Measurements from ENCODE around the gene CHCHD3.

CHCHD3 gene

DNA sequence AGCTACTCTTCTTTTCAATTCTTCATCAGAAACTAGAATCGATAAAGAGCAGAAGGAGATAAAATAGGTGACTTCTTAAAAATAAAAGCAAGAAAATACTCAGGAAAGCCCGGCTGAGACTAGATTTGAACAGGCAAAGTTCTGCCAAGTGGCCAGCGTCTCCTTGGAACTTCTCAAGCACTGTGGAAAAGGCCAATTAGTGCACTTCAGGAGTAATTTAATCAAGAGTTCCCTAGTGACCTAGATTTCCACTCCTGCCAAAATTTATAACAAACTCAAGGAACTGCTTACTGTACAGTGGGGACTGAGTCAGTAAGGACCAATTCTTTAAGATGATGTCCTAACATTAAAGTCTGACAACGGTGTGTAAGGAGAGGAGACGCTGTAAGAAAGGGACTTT is 57.3 kb downstream of the CHCHD3 start:
- CTCF ChIA-PET: interaction anchor here (0.8 to 1.3 kb wide), 2 partner anchors 17 to 351 kb away, joined by 3 read pairs; no protein-coding TSS in a partner anchor

DNA sequence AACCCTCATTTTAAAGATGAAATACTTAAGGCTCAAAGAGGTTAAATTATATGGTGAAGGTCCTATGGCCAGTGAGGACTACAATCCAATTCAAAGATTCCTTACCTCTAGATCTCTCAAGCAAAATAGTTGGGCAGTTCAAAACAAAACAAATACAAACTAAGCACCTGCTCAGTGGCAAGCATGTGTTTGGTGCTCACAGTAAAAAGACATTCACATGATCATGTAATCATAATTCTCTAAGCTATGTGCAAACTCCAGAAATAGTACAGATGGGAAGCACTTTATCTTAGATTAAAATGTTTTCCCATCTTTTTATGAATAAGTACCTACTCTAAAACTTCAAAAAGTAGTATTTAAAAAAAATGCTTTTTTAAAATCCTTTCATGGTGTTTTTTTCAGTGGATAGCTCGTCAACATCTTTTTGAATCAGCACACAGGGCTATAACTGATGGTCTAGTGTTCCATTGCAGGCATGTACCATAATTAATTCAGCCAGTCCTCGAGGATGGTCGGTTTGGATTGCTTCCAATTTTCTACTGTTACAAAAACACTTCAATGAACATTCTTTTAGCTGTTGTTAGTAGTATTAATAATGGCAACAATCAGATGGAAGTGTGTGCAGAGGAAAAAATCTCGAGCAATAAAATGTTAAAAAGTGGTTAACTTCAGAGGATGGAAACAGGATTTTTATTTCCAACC is 58.4 kb downstream of the CHCHD3 start:
- ChIA-PET CTCF (interaction anchor here (0.9 kb wide), 1 partner anchor 9 kb away, joined by 3 read pairs; no protein-coding TSS in a partner anchor), POLR2A (no interaction called here)
- Histone ChIP-seq H3K9me3 (ENCODE audit: control extremely low read depth in 1 of 5, control insufficient read depth in 4 of 5, insufficient read depth in 2 of 5, low read depth in 1 of 5, low read length in 4 of 5) (peaks cover 0 to 6% (median 2%) of the 10 kb centered on the region in 5 experiments), H3K4me3 (ENCODE audit: control insufficient read depth in 1 of 7, extremely low read depth in 1 of 7, insufficient read depth in 4 of 7, low read depth in 2 of 7, low read length in 6 of 7) (no peak overlapping the region), H3K4me1 (ENCODE audit: control extremely low read depth in 1 of 4, control insufficient read depth in 4 of 4, insufficient read depth in 4 of 4, low read length in 3 of 4) (no peaks in the 10 kb centered on the region), H3K27me3 (replicated peaks in 2 of 5; ENCODE audit: control insufficient read depth in 4 of 5, insufficient read depth in 5 of 5, low read length in 4 of 5) (no peaks in the 10 kb centered on the region), H3K36me3 (ENCODE audit: control insufficient read depth in 4 of 4, insufficient read depth in 4 of 4, low read length in 3 of 4) (peaks cover 2 to 18% (median 9%) of the 10 kb centered on the region in 4 experiments), H3K27ac (ENCODE audit: insufficient read depth in 1 of 2, low read depth in 1 of 2, low read length in 2 of 2, poor library complexity in 1 of 2, severe bottlenecking in 2 of 2) (no peak overlapping the region)
- WGBS (ENCODE audit: insufficient coverage): no CpG with 5 or more reads among the region's 4 CpGs
- no peak for DNase-seq

More for the DNA sequence above, 57.3 kb downstream of the CHCHD3 start:
- Histone ChIP-seq H3K27ac (ENCODE audit: insufficient read depth in 1 of 2, low read depth in 1 of 2, low read length in 2 of 2, poor library complexity in 1 of 2, severe bottlenecking in 2 of 2) (no peak overlapping the region), H3K4me1 (ENCODE audit: control extremely low read depth in 1 of 4, control insufficient read depth in 4 of 4, insufficient read depth in 4 of 4, low read length in 3 of 4) (peaks cover 0 to 2% (median 0%) of the 10 kb centered on the region in 4 experiments), H3K36me3 (ENCODE audit: control insufficient read depth in 4 of 4, insufficient read depth in 4 of 4, low read length in 3 of 4) (peaks cover 2 to 21% (median 9%) of the 10 kb centered on the region in 4 experiments), H3K9me3 (ENCODE audit: control extremely low read depth in 1 of 5, control insufficient read depth in 4 of 5, insufficient read depth in 2 of 5, low read depth in 1 of 5, low read length in 4 of 5) (peaks cover 0 to 6% (median 2%) of the 10 kb centered on the region in 5 experiments), H3K4me3 (ENCODE audit: control insufficient read depth in 1 of 7, extremely low read depth in 1 of 7, insufficient read depth in 4 of 7, low read depth in 2 of 7, low read length in 6 of 7) (no peak overlapping the region), H3K27me3 (replicated peaks in 2 of 5; ENCODE audit: control insufficient read depth in 4 of 5, insufficient read depth in 5 of 5, low read length in 4 of 5) (no peaks in the 10 kb centered on the region)
- WGBS (ENCODE audit: insufficient coverage): 90% methylated on average over 3 of the region's 5 CpGs
- POLR2A ChIA-PET: no interaction called here
- no peak for DNase-seq

DNA sequence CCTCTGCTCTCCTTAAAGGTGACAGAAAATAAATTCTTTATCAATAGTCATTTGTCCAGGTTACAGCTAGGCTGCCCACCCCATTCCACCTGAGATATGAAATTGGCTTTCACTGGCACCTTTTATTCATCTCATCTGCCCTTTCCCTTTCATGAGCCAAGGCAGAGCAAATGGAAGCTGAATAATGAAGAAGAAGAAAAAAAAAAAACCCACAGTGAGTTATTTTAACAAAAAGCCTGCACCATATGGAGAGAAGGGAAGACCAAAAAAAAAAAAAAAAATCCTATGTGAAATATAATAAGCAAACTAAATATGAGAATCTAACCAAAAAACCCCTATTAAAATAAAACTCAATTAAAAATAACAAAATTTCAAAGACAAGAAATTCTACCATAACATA is 59.2 kb downstream of the CHCHD3 start:
- Histone ChIP-seq H3K27me3 (replicated peaks in 2 of 5; ENCODE audit: control insufficient read depth in 4 of 5, insufficient read depth in 5 of 5, low read length in 4 of 5) (no peaks in the 10 kb centered on the region), H3K9me3 (ENCODE audit: control extremely low read depth in 1 of 5, control insufficient read depth in 4 of 5, insufficient read depth in 2 of 5, low read depth in 1 of 5, low read length in 4 of 5) (peaks cover 0 to 6% (median 2%) of the 10 kb centered on the region in 5 experiments), H3K27ac (ENCODE audit: insufficient read depth in 1 of 2, low read depth in 1 of 2, low read length in 2 of 2, poor library complexity in 1 of 2, severe bottlenecking in 2 of 2) (no peak overlapping the region), H3K4me1 (ENCODE audit: control extremely low read depth in 1 of 4, control insufficient read depth in 4 of 4, insufficient read depth in 4 of 4, low read length in 3 of 4) (no peaks in the 10 kb centered on the region), H3K36me3 (ENCODE audit: control insufficient read depth in 4 of 4, insufficient read depth in 4 of 4, low read length in 3 of 4) (peaks cover 0 to 18% (median 9%) of the 10 kb centered on the region in 4 experiments), H3K4me3 (ENCODE audit: control insufficient read depth in 1 of 7, extremely low read depth in 1 of 7, insufficient read depth in 4 of 7, low read depth in 2 of 7, low read length in 6 of 7) (no peak overlapping the region)
- DNase-seq: no peak
- ChIA-PET POLR2A (no interaction called here), CTCF (no interaction called here)

DNA sequence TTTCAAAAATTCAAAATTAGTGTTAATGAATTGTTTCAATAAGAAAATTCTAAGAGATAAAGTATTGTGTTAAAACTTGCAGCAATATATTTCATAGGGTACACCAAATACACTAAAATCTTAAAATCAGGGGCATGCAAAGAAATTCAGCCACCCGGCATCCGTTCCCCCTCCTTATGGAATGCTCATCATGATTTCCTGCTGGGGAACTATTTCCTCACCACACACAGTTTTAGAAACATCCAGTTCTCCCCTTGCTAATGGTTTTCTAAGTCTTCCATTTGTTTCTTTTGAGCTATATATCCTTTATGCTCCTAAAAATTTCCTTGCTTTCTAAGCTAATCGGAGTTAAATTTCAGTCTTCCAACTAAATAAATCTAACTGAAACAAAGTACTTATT is 60.7 kb downstream of the CHCHD3 start:
- no peak overlapping the region for H3K4me3 ChIP-seq (ENCODE audit: control insufficient read depth in 1 of 7, extremely low read depth in 1 of 7, insufficient read depth in 4 of 7, low read depth in 2 of 7, low read length in 6 of 7)
- H3K9me3 ChIP-seq (ENCODE audit: control extremely low read depth in 1 of 5, control insufficient read depth in 4 of 5, insufficient read depth in 2 of 5, low read depth in 1 of 5, low read length in 4 of 5): peaks cover 0 to under 1% (median 0%) of the 10 kb centered on the region in 5 experiments
- H3K27me3 ChIP-seq (replicated peaks in 2 of 5; ENCODE audit: control insufficient read depth in 4 of 5, insufficient read depth in 5 of 5, low read length in 4 of 5): no peaks in the 10 kb centered on the region
- CTCF ChIA-PET: no interaction called here
- DNase-seq: no peak
- no peaks in the 10 kb centered on the region for H3K4me1 ChIP-seq (ENCODE audit: control extremely low read depth in 1 of 4, control insufficient read depth in 4 of 4, insufficient read depth in 4 of 4, low read length in 3 of 4)
- peaks cover 0 to 23% (median 9%) of the 10 kb centered on the region in 4 experiments for H3K36me3 ChIP-seq (ENCODE audit: control insufficient read depth in 4 of 4, insufficient read depth in 4 of 4, low read length in 3 of 4)
- WGBS (ENCODE audit: insufficient coverage): 50% methylated on average over 2 of the region's 3 CpGs
- H3K27ac ChIP-seq (ENCODE audit: insufficient read depth in 1 of 2, low read depth in 1 of 2, low read length in 2 of 2, poor library complexity in 1 of 2, severe bottlenecking in 2 of 2): no peak overlapping the region
- POLR2A ChIA-PET: no interaction called here

DNA sequence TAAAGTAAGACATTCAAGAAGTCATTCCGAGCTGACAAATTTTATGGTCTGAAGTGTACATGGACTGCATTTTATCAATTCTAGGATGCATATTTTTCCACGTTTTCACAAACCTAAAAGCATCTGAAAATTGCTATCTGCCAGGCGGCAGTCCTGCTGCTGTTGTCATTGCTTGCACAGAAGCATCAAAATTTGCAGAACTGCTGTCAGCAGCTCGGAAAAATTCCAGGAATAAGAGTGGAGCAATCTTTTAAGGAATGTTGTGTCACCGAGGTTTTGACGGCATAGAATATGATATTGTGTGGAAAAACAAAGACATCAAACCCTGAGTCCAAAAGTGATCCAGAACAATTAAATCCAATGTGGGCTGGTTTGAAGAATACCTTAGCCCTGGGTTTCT is 61.4 kb downstream of the CHCHD3 start:
- no peak overlapping the region for H3K27ac ChIP-seq (ENCODE audit: insufficient read depth in 1 of 2, low read depth in 1 of 2, low read length in 2 of 2, poor library complexity in 1 of 2, severe bottlenecking in 2 of 2)
- no peaks in the 10 kb centered on the region for H3K9me3 ChIP-seq (ENCODE audit: control extremely low read depth in 1 of 5, control insufficient read depth in 4 of 5, insufficient read depth in 2 of 5, low read depth in 1 of 5, low read length in 4 of 5)
- peaks cover 0 to 23% (median 9%) of the 10 kb centered on the region in 4 experiments for H3K36me3 ChIP-seq (ENCODE audit: control insufficient read depth in 4 of 4, insufficient read depth in 4 of 4, low read length in 3 of 4)
- CTCF ChIA-PET: no interaction called here
- no peak for DNase-seq
- no peaks in the 10 kb centered on the region for H3K4me1 ChIP-seq (ENCODE audit: control extremely low read depth in 1 of 4, control insufficient read depth in 4 of 4, insufficient read depth in 4 of 4, low read length in 3 of 4)
- H3K27me3 ChIP-seq (replicated peaks in 2 of 5; ENCODE audit: control insufficient read depth in 4 of 5, insufficient read depth in 5 of 5, low read length in 4 of 5): no peaks in the 10 kb centered on the region
- H3K4me3 ChIP-seq (ENCODE audit: control insufficient read depth in 1 of 7, extremely low read depth in 1 of 7, insufficient read depth in 4 of 7, low read depth in 2 of 7, low read length in 6 of 7): no peak overlapping the region
- WGBS (ENCODE audit: insufficient coverage): 96% methylated on average over 6 of the region's 6 CpGs
- POLR2A ChIA-PET: no interaction called here

DNA sequence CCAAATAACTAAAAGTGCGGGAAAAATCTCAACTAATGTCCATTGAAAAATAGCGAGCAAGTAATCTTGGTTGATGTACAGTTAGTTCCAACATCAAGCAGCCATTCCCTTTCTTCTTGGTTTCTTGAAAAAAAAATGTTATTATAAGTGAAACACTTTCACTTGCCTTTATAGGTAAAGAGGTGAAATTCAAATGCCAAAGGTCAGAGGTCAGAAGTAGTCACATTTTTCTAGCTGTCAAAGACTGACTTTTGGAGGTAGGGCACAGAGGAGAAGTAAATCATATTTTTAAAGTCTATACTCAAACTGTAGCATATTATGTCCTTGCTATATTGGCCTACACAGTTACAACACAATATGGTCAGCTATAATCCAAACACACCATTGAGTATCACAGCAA is 62.3 kb downstream of the CHCHD3 start:
- ChIA-PET CTCF (no interaction called here), POLR2A (no interaction called here)
- DNase-seq: no peak
- Histone ChIP-seq H3K36me3 (ENCODE audit: control insufficient read depth in 4 of 4, insufficient read depth in 4 of 4, low read length in 3 of 4) (peaks cover 0 to 23% (median 9%) of the 10 kb centered on the region in 4 experiments), H3K9me3 (ENCODE audit: control extremely low read depth in 1 of 5, control insufficient read depth in 4 of 5, insufficient read depth in 2 of 5, low read depth in 1 of 5, low read length in 4 of 5) (no peaks in the 10 kb centered on the region), H3K4me1 (ENCODE audit: control extremely low read depth in 1 of 4, control insufficient read depth in 4 of 4, insufficient read depth in 4 of 4, low read length in 3 of 4) (no peaks in the 10 kb centered on the region), H3K27me3 (replicated peaks in 2 of 5; ENCODE audit: control insufficient read depth in 4 of 5, insufficient read depth in 5 of 5, low read length in 4 of 5) (no peaks in the 10 kb centered on the region), H3K4me3 (ENCODE audit: control insufficient read depth in 1 of 7, extremely low read depth in 1 of 7, insufficient read depth in 4 of 7, low read depth in 2 of 7, low read length in 6 of 7) (no peak overlapping the region), H3K27ac (ENCODE audit: insufficient read depth in 1 of 2, low read depth in 1 of 2, low read length in 2 of 2, poor library complexity in 1 of 2, severe bottlenecking in 2 of 2) (no peak overlapping the region)
- WGBS (ENCODE audit: insufficient coverage): no CpG with 5 or more reads among the region's 2 CpGs

DNA sequence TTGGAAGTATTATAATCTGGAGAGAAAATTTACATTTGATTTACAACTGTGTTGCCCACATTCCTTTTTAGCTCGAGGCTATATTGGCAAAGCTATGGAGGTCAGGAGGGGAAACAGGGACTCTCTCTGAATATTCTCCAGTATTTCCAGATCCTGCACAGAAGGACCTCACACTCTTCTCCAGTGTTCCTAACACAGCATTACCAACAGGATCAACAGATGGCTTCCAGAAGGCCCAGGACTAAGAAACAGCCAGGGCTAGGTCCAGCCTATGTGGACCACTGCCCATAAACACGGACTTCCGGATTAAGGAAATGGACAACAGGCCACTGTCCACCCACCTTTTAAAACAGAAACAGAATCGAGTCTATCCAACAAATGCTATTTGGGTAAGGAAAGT is 65.3 kb downstream of the CHCHD3 start:
- Histone ChIP-seq H3K4me1 (ENCODE audit: control extremely low read depth in 1 of 4, control insufficient read depth in 4 of 4, insufficient read depth in 4 of 4, low read length in 3 of 4) (no peaks in the 10 kb centered on the region), H3K27me3 (replicated peaks in 2 of 5; ENCODE audit: control insufficient read depth in 4 of 5, insufficient read depth in 5 of 5, low read length in 4 of 5) (no peaks in the 10 kb centered on the region), H3K27ac (ENCODE audit: insufficient read depth in 1 of 2, low read depth in 1 of 2, low read length in 2 of 2, poor library complexity in 1 of 2, severe bottlenecking in 2 of 2) (no peak overlapping the region), H3K36me3 (ENCODE audit: control insufficient read depth in 4 of 4, insufficient read depth in 4 of 4, low read length in 3 of 4) (peaks cover 0 to 16% (median 5%) of the 10 kb centered on the region in 4 experiments), H3K9me3 (ENCODE audit: control extremely low read depth in 1 of 5, control insufficient read depth in 4 of 5, insufficient read depth in 2 of 5, low read depth in 1 of 5, low read length in 4 of 5) (no peaks in the 10 kb centered on the region), H3K4me3 (ENCODE audit: control insufficient read depth in 1 of 7, extremely low read depth in 1 of 7, insufficient read depth in 4 of 7, low read depth in 2 of 7, low read length in 6 of 7) (no peak overlapping the region)
- DNase-seq: no peak
- ChIA-PET CTCF (no interaction called here), POLR2A (no interaction called here)
- 82% methylated on average over 2 of the region's 4 CpGs for WGBS (ENCODE audit: insufficient coverage)

Data from common myeloid progenitor, CD34-positive (primary cell).